Natural killer cell (primary cell): ENCODE measurements around the gene RAB31. TPM values are rescaled to one million over a fixed set of nuclear protein-coding genes. Genes with fewer than 3 reads are reported as not detected.

Source experiments
- ATAC-seq, 3 donors: fragments of 150-1000 bp in 2 of 3; fragments of 200-7000 bp in 1 of 3; cut with Tn5 transposase; 1 replicate in 1 of 3; 2 replicates in 2 of 3; pipeline ENCODE4 v1.10.0; 2021; ENCODE audit warnings: mild to moderate bottlenecking in 2 of 3, moderate library complexity in 2 of 3
- DNase-seq, 2 donors: peaks; one replicate each; pipeline versions ENCODE4 v3.0.0 to v3.0.0-alpha.2; 2013 to 2021; ENCODE audit warnings: mixed read lengths in 1 of 2
- H3K27ac ChIP-seq: one replicate; pipeline ENCODE4 v1.5.1; 2013; ENCODE audit warnings: mild to moderate bottlenecking, low read length
- H3K27me3 ChIP-seq: one replicate; pipeline ENCODE4 v1.6.1; 2013; ENCODE audit warnings: low read length; ENCODE audit not compliant: control insufficient read depth, insufficient read depth
- H3K36me3 ChIP-seq: one replicate; pipeline ENCODE4 v1.6.1; 2013; ENCODE audit warnings: low read length; ENCODE audit not compliant: control insufficient read depth, insufficient read depth
- H3K4me1 ChIP-seq: one replicate; pipeline ENCODE4 v1.6.1; 2013; ENCODE audit warnings: low read length; ENCODE audit not compliant: control insufficient read depth, insufficient read depth
- H3K4me3 ChIP-seq: one replicate; pipeline ENCODE4 v1.5.1; 2013; ENCODE audit warnings: low read length
- H3K9me3 ChIP-seq: one replicate; pipeline ENCODE4 v1.6.1; 2013; ENCODE audit warnings: low read length; ENCODE audit not compliant: control insufficient read depth, insufficient read depth
- H3K27ac Mint-ChIP-seq, 2 donors: one replicate each; pipeline ENCODE4 v1.8.0; 2022; ENCODE audit warnings: mild to moderate bottlenecking in 2 of 2, mixed read lengths in 2 of 2, moderate library complexity in 1 of 2
- H3K27me3 Mint-ChIP-seq, 2 donors: one replicate each; pipeline ENCODE4 v1.8.0; 2022; ENCODE audit warnings: low read depth in 2 of 2, mixed read lengths in 2 of 2
- H3K36me3 Mint-ChIP-seq: one replicate; pipeline ENCODE4 v1.8.0; 2022; ENCODE audit warnings: mixed read lengths
- H3K4me1 Mint-ChIP-seq, 2 donors: one replicate each; pipeline ENCODE4 v1.8.0; 2022; ENCODE audit warnings: mixed read lengths in 2 of 2
- H3K4me3 Mint-ChIP-seq: one replicate; pipeline ENCODE4 v1.8.0; 2022; ENCODE audit warnings: mild to moderate bottlenecking, moderate library complexity, mixed read lengths
- H3K9me3 Mint-ChIP-seq, 2 donors: one replicate each; pipeline ENCODE4 v1.8.0; 2022; ENCODE audit warnings: mixed read lengths in 2 of 2
- WGBS: methylation state at CpG from one replicate; pipeline ENCODE4 v1.1.7; 2013; ENCODE audit warnings: missing lambda C conversion rate; ENCODE audit not compliant: insufficient coverage; 5-methylcytosine and 5-hydroxymethylcytosine counted together
- intact Hi-C: fragments of 100-400 bp; cut with micrococcal nuclease; formaldehyde crosslinking; loops from one replicate; pipeline ENCODE4 v1.14.2; 2022
- total RNA-seq, 4 donors: library from RNA; stranded (reverse); fragments of 120-200 nt in 1 of 4; gene quantifications; one replicate each; pipeline versions ENCODE4 v1.2.3 to v1.2.4, GENCODE V29; 2013 to 2022
- TF ChIP-seq, protein P1 (sequence below): fragments of 200-600 bp; IDR thresholded peaks from one replicate; pipeline ENCODE4 v1.8.0; 2022; ENCODE audit warnings: antibody characterized with exemption

Gene RAB31
- total RNA-seq, 3 donors from 2014 or later (not counting 1 experiment from before 2014, with no cell fraction given): 5.3 to 26.1 (median 9.9) TPM

DNA sequence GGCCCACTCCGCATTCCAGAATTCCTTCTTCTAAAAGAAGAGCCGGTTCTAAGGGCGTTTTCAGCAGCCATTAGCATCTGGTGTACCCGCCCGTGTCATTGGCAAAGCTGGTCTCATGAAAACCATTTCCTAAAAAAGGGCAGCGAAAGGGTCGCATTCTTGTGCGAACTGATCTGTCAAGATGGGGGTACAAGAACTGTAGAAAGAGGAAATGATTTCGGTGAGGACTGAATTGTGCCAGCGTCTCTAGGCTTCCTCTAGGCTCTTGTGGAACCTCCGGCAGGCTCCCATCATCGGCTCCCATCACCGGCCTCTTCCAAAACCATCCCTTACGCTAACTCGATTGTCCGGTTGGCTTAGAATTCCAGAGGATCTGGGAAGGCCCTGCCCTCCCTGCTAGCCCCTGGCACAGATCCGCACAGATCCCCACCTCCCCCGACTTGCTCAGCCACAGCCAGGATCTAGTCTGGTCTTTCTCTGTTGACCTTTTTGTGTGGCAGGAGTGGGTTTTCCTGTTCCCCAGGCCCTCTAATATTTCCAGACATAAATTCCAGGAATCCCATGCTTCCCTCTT, 1.3 kb downstream of the RAB31 start:
- peaks cover 39 to 40% of the 10 kb centered on the region in 2 donors for H3K4me1 Mint-ChIP-seq
- Histone ChIP-seq H3K36me3 (no peaks in the 10 kb centered on the region), H3K27ac (no peak overlapping the region), H3K27me3 (peaks cover 17% of the 10 kb centered on the region), H3K4me3 (peak overlapping the region; percentile 57), H3K9me3 (no peaks in the 10 kb centered on the region), H3K4me1 (peaks cover 44% of the 10 kb centered on the region)
- TF ChIP-seq, protein P1, sequence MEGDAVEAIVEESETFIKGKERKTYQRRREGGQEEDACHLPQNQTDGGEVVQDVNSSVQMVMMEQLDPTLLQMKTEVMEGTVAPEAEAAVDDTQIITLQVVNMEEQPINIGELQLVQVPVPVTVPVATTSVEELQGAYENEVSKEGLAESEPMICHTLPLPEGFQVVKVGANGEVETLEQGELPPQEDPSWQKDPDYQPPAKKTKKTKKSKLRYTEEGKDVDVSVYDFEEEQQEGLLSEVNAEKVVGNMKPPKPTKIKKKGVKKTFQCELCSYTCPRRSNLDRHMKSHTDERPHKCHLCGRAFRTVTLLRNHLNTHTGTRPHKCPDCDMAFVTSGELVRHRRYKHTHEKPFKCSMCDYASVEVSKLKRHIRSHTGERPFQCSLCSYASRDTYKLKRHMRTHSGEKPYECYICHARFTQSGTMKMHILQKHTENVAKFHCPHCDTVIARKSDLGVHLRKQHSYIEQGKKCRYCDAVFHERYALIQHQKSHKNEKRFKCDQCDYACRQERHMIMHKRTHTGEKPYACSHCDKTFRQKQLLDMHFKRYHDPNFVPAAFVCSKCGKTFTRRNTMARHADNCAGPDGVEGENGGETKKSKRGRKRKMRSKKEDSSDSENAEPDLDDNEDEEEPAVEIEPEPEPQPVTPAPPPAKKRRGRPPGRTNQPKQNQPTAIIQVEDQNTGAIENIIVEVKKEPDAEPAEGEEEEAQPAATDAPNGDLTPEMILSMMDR: no peak
- ATAC-seq: no peak
- H3K36me3 Mint-ChIP-seq: no peaks in the 10 kb centered on the region
- peak overlapping the region; percentile 94 for H3K4me3 Mint-ChIP-seq
- no peaks in the 10 kb centered on the region for H3K9me3 Mint-ChIP-seq
- intact Hi-C loops: no loop called here
- 30% methylated on average over 17 of the region's 18 CpGs for WGBS
- H3K27me3 Mint-ChIP-seq: peaks cover 45 to 46% of the 10 kb centered on the region in 2 donors
- peak overlapping the region; percentile 65 to 87 for H3K27ac Mint-ChIP-seq
- no peak for DNase-seq

- no peaks in the 10 kb centered on the region for H3K36me3 ChIP-seq
- H3K36me3 Mint-ChIP-seq: no peaks in the 10 kb centered on the region
- H3K4me3 Mint-ChIP-seq: peak overlapping the region; percentile 94
- intact Hi-C loops: no loop called here
- H3K4me1 ChIP-seq: peaks cover 44% of the 10 kb centered on the region
- H3K27ac Mint-ChIP-seq: peak overlapping the region in 1 of 2 donors; percentile 67
- peaks cover 17% of the 10 kb centered on the region for H3K27me3 ChIP-seq
- peaks cover 40 to 43% of the 10 kb centered on the region in 2 donors for H3K4me1 Mint-ChIP-seq
- no peak overlapping the region for H3K27ac ChIP-seq
- DNase-seq: no peak
- no peaks in the 10 kb centered on the region for H3K9me3 ChIP-seq
- 94% methylated on average over 4 of the region's 4 CpGs for WGBS
- TF ChIP-seq, protein P1: no peak
- no peak overlapping the region for H3K4me3 ChIP-seq
- peaks cover 50% of the 10 kb centered on the region in 2 donors for H3K27me3 Mint-ChIP-seq
- ATAC-seq: no peak
- no peaks in the 10 kb centered on the region for H3K9me3 Mint-ChIP-seq
Measured at GRCh38 chr18:9710037-9710436, 1.9 kb downstream of the RAB31 start.

DNA sequence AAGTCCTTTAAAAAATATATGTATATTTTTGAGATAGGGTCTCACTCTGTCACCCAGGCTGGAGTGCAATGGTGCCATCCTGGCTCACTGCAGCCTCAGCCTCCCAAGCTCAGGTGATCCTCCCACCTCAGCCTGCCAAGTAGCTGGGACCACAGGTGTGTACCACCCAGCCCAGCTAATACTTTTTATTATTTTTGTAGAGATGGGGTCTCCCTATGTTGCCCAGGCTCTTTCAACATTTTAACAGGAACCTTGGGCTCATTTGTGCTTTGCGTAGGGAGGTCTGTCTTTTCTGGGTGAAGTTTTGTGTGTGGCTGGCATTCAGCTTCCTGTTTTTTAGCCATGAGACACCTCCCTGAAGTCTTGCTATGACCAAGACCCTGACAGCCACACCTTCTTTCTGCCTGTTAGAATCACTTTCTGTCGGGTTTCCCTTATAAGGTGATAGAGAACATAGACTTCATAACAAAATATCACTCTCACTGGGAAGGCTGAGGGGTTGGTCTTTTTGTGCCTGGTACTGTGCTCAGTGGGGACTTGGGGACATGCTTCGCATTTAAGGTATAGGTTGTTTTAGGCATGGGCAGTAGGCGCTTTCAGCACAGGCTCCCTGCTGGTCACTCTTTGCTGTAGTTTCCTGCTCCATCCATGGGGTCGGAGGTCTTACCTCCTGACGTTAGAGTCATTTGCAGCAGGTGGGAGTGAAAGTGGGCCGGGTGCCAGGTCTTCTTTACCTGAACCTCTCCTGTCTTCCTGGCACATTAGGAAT, 3.4 kb downstream of the RAB31 start:
- peaks cover 17% of the 10 kb centered on the region for H3K27me3 ChIP-seq
- H3K36me3 Mint-ChIP-seq: no peaks in the 10 kb centered on the region
- no peaks in the 10 kb centered on the region for H3K9me3 Mint-ChIP-seq
- H3K27me3 Mint-ChIP-seq: peaks cover 43 to 44% of the 10 kb centered on the region in 2 donors
- no peaks in the 10 kb centered on the region for H3K9me3 ChIP-seq
- TF ChIP-seq, protein P1: no peak
- H3K27ac ChIP-seq: peak overlapping the region; percentile 48
- peaks cover 40 to 43% of the 10 kb centered on the region in 2 donors for H3K4me1 Mint-ChIP-seq
- H3K27ac Mint-ChIP-seq: peak overlapping the region; percentile 63 to 67
- intact Hi-C loops: no loop called here
- DNase-seq (no peak), ATAC-seq (peak; percentile 21 to 52 (median 46))
- H3K4me3 Mint-ChIP-seq: peak overlapping the region; percentile 94
- peaks cover 44% of the 10 kb centered on the region for H3K4me1 ChIP-seq
- H3K4me3 ChIP-seq: no peak overlapping the region
- H3K36me3 ChIP-seq: no peaks in the 10 kb centered on the region
- 69% methylated on average over 6 of the region's 7 CpGs for WGBS
